HepG2 (cell line): Measurements from ENCODE around the gene STXBP4. TPM values are rescaled to one million over a fixed set of nuclear protein-coding genes. Genes with fewer than 3 reads are reported as not detected.

ENCODE experiments used
- ATAC-seq: fragments of 200-7000 bp; cut with Tn5 transposase; 3 replicates; pipeline ENCODE4 v1.9.1; 2020; ENCODE audit warnings: mild to moderate bottlenecking, moderate library complexity
- BruUV-seq: library from RNA; stranded (reverse); fragments of 400-500 nt; replicated peaks from 2 replicates; lab custom pipeline; 2021; lab: Mats Ljungman, UMichigan
- CTCF ChIA-PET: fragments of 300-600 bp; formaldehyde crosslinking; extraction: SDS; loops from one replicate; lab custom pipeline; 2021; ENCODE audit warnings: low total read pairs, inconsistent platforms, low intra/inter-chr PET ratio; lab: Yijun Ruan, JAX
- POLR2A ChIA-PET: fragments of 350-600 bp; sonication (Branson Sonifier 250); formaldehyde crosslinking; loops from one replicate; lab custom pipeline; 2020; ENCODE audit warnings: antibody characterized with exemption, inconsistent platforms; lab: Yijun Ruan, JAX
- DNase-seq: peaks from one replicate; pipeline ENCODE4 v3.0.0-alpha.2; 2015; ENCODE audit warnings: low spot score
- FAIRE-seq: peaks from 3 replicates; lab custom pipeline; 2011; peaks lifted over from hg19 to GRCh38; lab: Jason Lieb, UNC
- H2AFZ ChIP-seq: one replicate; pipeline ENCODE4 v1.6.1; 2011; ENCODE audit warnings: low read length, inconsistent platforms
- H3K27ac ChIP-seq: fragments of 300-600 bp; 3 replicates; pipeline ENCODE4 v1.8.0; 2011; ENCODE audit warnings: mixed run types, mild to moderate bottlenecking, mixed read lengths, low read length, inconsistent platforms; ENCODE audit not compliant: insufficient read depth; ENCODE audit errors: extremely low read length
- H3K27me3 ChIP-seq, 2 experiments: fragments of 200-600 bp in 1 of 2; 2 replicates in 1 of 2; 3 replicates in 1 of 2; pipeline versions ENCODE4 v1.6.0 to v1.8.0; 2011; ENCODE audit warnings: low read length in 2 of 2, mild to moderate bottlenecking in 2 of 2, moderate library complexity in 2 of 2, inconsistent platforms in 1 of 2; ENCODE audit not compliant: insufficient read depth in 2 of 2, control insufficient read depth in 1 of 2
- H3K36me3 ChIP-seq, 2 experiments: fragments of 200-600 bp in 1 of 2; replicated peaks in 1 of 2; 2 replicates in 1 of 2; 3 replicates in 1 of 2; pipeline versions ENCODE4 v1.5.1 to v1.8.0; 2011; ENCODE audit warnings: low read length in 2 of 2, inconsistent platforms in 1 of 2; ENCODE audit not compliant: insufficient read depth in 2 of 2, control insufficient read depth in 1 of 2
- H3K4me1 ChIP-seq: 2 replicates; pipeline ENCODE4 v1.5.1; 2012; ENCODE audit warnings: low read length, inconsistent platforms; ENCODE audit not compliant: insufficient read depth
- H3K4me2 ChIP-seq: 2 replicates; pipeline ENCODE4 v1.6.0; 2011; ENCODE audit warnings: low read depth, low read length, inconsistent platforms
- H3K4me3 ChIP-seq, 3 experiments: fragments of 200-600 bp in 1 of 3; sonication (generic), shearing (Covaris generic) in 1 of 3; replicated peaks in 1 of 3; 2 replicates each; pipeline ENCODE4 v1.5.1; 2011 to 2016; ENCODE audit warnings: low read length in 3 of 3, inconsistent platforms in 2 of 3, low read depth in 2 of 3, mild to moderate bottlenecking in 2 of 3, control low read depth in 1 of 3, mixed read lengths in 1 of 3; ENCODE audit not compliant: insufficient read depth in 1 of 3
- H3K79me2 ChIP-seq: one replicate; pipeline ENCODE4 v1.6.1; 2011; ENCODE audit warnings: low read length, inconsistent platforms; ENCODE audit not compliant: insufficient read depth
- H3K9ac ChIP-seq: 2 replicates; pipeline ENCODE4 v1.6.0; 2011; ENCODE audit warnings: mild to moderate bottlenecking, low read depth, low read length, inconsistent platforms; ENCODE audit not compliant: insufficient read depth
- H3K9me3 ChIP-seq: 2 replicates; pipeline ENCODE4 v1.5.1; 2012; ENCODE audit warnings: mild to moderate bottlenecking, low read length
- H4K20me1 ChIP-seq: 2 replicates; pipeline ENCODE4 v1.6.0; 2011; ENCODE audit warnings: inconsistent platforms, mild to moderate bottlenecking, low read length, moderate library complexity; ENCODE audit not compliant: insufficient read depth
- BORCS8-MEF2B ChIP-seq: sonication (generic); formaldehyde crosslinking; IDR thresholded peaks from 2 replicates; pipeline ENCODE4 v1.8.0; 2022; ENCODE audit warnings: mild to moderate bottlenecking, missing genetic modification reagents
- HES4 ChIP-seq: sonication (generic); formaldehyde crosslinking; IDR thresholded peaks from 2 replicates; pipeline ENCODE4 v1.9.0; 2021; ENCODE audit warnings: mild to moderate bottlenecking, missing genetic modification reagents, borderline replicate concordance
- PHF20 ChIP-seq: sonication (generic); formaldehyde crosslinking; IDR thresholded peaks from 2 replicates; pipeline ENCODE4 v1.5.0; 2020; ENCODE audit warnings: mild to moderate bottlenecking, missing genetic modification reagents
- PPARG ChIP-seq: conservative IDR thresholded peaks from 2 replicates; pipeline ENCODE4 v1.6.1; 2016; ENCODE audit warnings: missing biosample characterization, missing genetic modification reagents
- SMYD3 ChIP-seq: sonication (generic); formaldehyde crosslinking; IDR thresholded peaks from 2 replicates; pipeline ENCODE4 v1.8.1; 2023; ENCODE audit warnings: mild to moderate bottlenecking, missing genetic modification reagents
- ZNF337 ChIP-seq: sonication (generic); formaldehyde crosslinking; IDR thresholded peaks from 2 replicates; pipeline ENCODE4 v1.5.1; 2020; ENCODE audit warnings: missing genetic modification reagents, low read depth, mild to moderate bottlenecking, borderline replicate concordance
- ZNF441 ChIP-seq: sonication (generic); formaldehyde crosslinking; IDR thresholded peaks from 2 replicates; pipeline ENCODE4 v1.7.0; 2021; ENCODE audit warnings: missing genetic modification reagents, borderline replicate concordance
- ZNF501 ChIP-seq: sonication (generic); formaldehyde crosslinking; IDR thresholded peaks from 2 replicates; pipeline ENCODE4 v1.5.1; 2020; ENCODE audit warnings: mild to moderate bottlenecking, moderate library complexity, missing genetic modification reagents
- ZNF720 ChIP-seq: sonication (generic); formaldehyde crosslinking; IDR thresholded peaks from 2 replicates; pipeline ENCODE4 v1.4.0; 2020; ENCODE audit warnings: missing genetic modification reagents
- ZNF747 ChIP-seq: sonication (generic); formaldehyde crosslinking; IDR thresholded peaks from 2 replicates; pipeline ENCODE4 v1.8.1; 2023; ENCODE audit warnings: missing genetic modification reagents, mild to moderate bottlenecking, borderline replicate concordance
- WGBS: methylation state at CpG from one replicate; pipeline ENCODE4 v1.1.6; 2017; ENCODE audit warnings: low lambda C conversion rate; 5-methylcytosine and 5-hydroxymethylcytosine counted together
- in situ Hi-C: cut with HindIII; loops from 2 replicates; pipeline ENCODE4 v1.10.0; 2017; ENCODE audit warnings: low pct_unique_long_range_greater_than_20kb; ENCODE audit not compliant: extremely low pct_ligation_motif_present
- intact Hi-C: fragments of 100-400 bp; cut with micrococcal nuclease; formaldehyde crosslinking; loops from one replicate; pipeline ENCODE4 v1.10.0; 2022; ENCODE audit not compliant: unreplicated experiment
- polyA plus RNA-seq, 8 experiments: library from polyadenylated mRNA; depleted of rRNA in 3 of 8; stranded (reverse) in 7 of 8; unstranded in 1 of 8; fragments of >200 nt; fragmentation: Illumina TruSeq in 4 of 8; extraction: Trizol in 4 of 8; gene quantifications; 2 replicates each; pipeline versions ENCODE4 v1.2.1 to v1.2.3, GENCODE V29; 2011 to 2016; ENCODE audit warnings: low read depth in 4 of 8, missing spikeins in 1 of 8, mixed read lengths in 1 of 8; ENCODE audit not compliant: insufficient read depth in 1 of 8
- total RNA-seq, 5 experiments: library from RNA; depleted of rRNA; stranded (reverse); fragments of >200 nt; fragmentation: Illumina TruSeq; extraction: Trizol; gene quantifications; 2 replicates each; pipeline ENCODE4 v1.2.3, GENCODE V29; 2016; ENCODE audit warnings: low read depth in 1 of 5
- TF ChIP-seq, protein P1 (sequence below): sonication (generic); formaldehyde crosslinking; IDR thresholded peaks from 2 replicates; pipeline ENCODE4 v1.8.0; 2022; ENCODE audit warnings: missing genetic modification reagents, mild to moderate bottlenecking, moderate library complexity, borderline replicate concordance
- TF ChIP-seq, protein P2 (sequence below): sonication (generic); formaldehyde crosslinking; IDR thresholded peaks from 2 replicates; pipeline ENCODE4 v1.9.0; 2021; ENCODE audit warnings: missing genetic modification reagents, borderline replicate concordance
- TF ChIP-seq, protein P3 (sequence below): sonication (generic); formaldehyde crosslinking; IDR thresholded peaks from 2 replicates; pipeline ENCODE4 v1.5.0; 2020; ENCODE audit warnings: missing genetic modification reagents, mild to moderate bottlenecking, borderline replicate concordance
- TF ChIP-seq, protein P4 (sequence below): IDR thresholded peaks from 2 replicates; pipeline ENCODE4 v1.6.1; 2016; ENCODE audit warnings: missing compliant biosample characterization, missing genetic modification reagents, borderline replicate concordance

Gene STXBP4
- total and polyA plus RNA-seq, 2 of the 13 experiments (the other 11 are each of a cell fraction or from before 2014, with no cell fraction given), result 8.5 to 36.1 TPM

DNA sequence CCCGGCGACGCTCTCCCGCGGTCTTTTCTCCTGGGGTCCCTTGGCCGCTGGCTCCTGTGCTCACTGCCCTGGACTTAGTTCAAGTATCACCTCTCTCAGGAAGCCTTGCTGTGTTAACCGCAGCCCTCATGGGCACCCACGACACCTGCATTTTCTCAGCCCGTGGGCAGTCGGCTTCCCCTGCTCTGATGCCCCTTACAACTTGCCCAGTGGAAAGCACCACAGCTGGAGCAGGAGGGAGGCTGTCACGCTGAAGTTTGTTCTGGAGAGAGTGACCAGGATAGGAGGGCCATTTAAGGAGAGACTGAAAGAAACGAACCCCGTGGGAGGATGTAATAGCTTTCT is 395 bp downstream of the STXBP4 start:
- TSS peak; percentile 64 for BruUV-seq
- peak overlapping the region; percentile 82 for H3K27ac ChIP-seq
- POLR2A ChIA-PET, result no interaction called here
- in situ Hi-C loops (no loop called here), intact Hi-C loops (loop anchor here (1.0 to 10.0 kb wide), 2 partner anchors 66 to 316 kb away; no protein-coding TSS in a partner anchor)
- H2AFZ ChIP-seq, result peak overlapping the region; percentile 48
- H3K79me2 ChIP-seq, result peaks cover 92% of the 10 kb centered on the region
- H3K27me3 ChIP-seq, result no peaks in the 10 kb centered on the region; a peak in 1 of 5 replicates
- H3K36me3 ChIP-seq, result peaks cover 1 to 17% of the 10 kb centered on the region in 2 experiments; a peak in 4 of 5 replicates
- DNase-seq, result peak; percentile 32
- peaks cover 5% of the 10 kb centered on the region for H4K20me1 ChIP-seq
- ATAC-seq, result peak; percentile 55
- WGBS, result 0% methylated on average over 13 of the region's 13 CpGs
- FAIRE-seq, result no peak
- H3K4me1 ChIP-seq, result peaks cover 71% of the 10 kb centered on the region
- H3K9me3 ChIP-seq, result no peaks in the 10 kb centered on the region
- CTCF ChIA-PET, result no interaction called here
- peak overlapping the region; percentile 91 for H3K4me2 ChIP-seq
- peak overlapping the region; percentile 92 for H3K9ac ChIP-seq
- H3K4me3 ChIP-seq, result peak overlapping the region; percentile 79 to 99 (median 93)
- TF ChIP-seq ZNF501 (CRISPR knock-in tag) (peak; percentile 84), SMYD3 (CRISPR knock-in tag) (peak; percentile 40; the same call in 1 of the 2 replicates), PHF20 (no peak), ZNF720 (CRISPR knock-in tag) (no peak), ZNF337 (CRISPR knock-in tag) (peak; percentile 73; the same call in 1 of the 2 replicates), ZNF747 (0 out of 2 replicates have a peak, but pooled peaks have one; percentile 10), BORCS8-MEF2B (CRISPR knock-in tag) (no peak), ZNF441 (no peak), HES4 (0 out of 2 replicates have a peak, but pooled peaks have one; percentile 5), PPARG (CRISPR knock-in tag) (no peak)
- TF ChIP-seq, protein P1, sequence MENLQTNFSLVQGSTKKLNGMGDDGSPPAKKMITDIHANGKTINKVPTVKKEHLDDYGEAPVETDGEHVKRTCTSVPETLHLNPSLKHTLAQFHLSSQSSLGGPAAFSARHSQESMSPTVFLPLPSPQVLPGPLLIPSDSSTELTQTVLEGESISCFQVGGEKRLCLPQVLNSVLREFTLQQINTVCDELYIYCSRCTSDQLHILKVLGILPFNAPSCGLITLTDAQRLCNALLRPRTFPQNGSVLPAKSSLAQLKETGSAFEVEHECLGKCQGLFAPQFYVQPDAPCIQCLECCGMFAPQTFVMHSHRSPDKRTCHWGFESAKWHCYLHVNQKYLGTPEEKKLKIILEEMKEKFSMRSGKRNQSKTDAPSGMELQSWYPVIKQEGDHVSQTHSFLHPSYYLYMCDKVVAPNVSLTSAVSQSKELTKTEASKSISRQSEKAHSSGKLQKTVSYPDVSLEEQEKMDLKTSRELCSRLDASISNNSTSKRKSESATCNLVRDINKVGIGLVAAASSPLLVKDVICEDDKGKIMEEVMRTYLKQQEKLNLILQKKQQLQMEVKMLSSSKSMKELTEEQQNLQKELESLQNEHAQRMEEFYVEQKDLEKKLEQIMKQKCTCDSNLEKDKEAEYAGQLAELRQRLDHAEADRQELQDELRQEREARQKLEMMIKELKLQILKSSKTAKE (CRISPR knock-in tag), result no peak
- TF ChIP-seq, protein P2, sequence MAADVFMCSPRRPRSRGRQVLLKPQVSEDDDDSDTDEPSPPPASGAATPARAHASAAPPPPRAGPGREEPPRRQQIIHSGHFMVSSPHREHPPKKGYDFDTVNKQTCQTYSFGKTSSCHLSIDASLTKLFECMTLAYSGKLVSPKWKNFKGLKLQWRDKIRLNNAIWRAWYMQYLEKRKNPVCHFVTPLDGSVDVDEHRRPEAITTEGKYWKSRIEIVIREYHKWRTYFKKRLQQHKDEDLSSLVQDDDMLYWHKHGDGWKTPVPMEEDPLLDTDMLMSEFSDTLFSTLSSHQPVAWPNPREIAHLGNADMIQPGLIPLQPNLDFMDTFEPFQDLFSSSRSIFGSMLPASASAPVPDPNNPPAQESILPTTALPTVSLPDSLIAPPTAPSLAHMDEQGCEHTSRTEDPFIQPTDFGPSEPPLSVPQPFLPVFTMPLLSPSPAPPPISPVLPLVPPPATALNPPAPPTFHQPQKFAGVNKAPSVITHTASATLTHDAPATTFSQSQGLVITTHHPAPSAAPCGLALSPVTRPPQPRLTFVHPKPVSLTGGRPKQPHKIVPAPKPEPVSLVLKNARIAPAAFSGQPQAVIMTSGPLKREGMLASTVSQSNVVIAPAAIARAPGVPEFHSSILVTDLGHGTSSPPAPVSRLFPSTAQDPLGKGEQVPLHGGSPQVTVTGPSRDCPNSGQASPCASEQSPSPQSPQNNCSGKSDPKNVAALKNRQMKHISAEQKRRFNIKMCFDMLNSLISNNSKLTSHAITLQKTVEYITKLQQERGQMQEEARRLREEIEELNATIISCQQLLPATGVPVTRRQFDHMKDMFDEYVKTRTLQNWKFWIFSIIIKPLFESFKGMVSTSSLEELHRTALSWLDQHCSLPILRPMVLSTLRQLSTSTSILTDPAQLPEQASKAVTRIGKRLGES (CRISPR knock-in tag), result no peak
- TF ChIP-seq, protein P3, sequence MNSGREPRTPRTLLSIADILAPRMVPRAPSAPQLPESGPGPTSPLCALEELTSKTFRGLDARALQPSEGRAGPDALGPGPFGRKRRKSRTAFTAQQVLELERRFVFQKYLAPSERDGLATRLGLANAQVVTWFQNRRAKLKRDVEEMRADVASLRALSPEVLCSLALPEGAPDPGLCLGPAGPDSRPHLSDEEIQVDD, result peak; percentile 56; the same call in 1 of the 2 replicates
- TF ChIP-seq, protein P4, sequence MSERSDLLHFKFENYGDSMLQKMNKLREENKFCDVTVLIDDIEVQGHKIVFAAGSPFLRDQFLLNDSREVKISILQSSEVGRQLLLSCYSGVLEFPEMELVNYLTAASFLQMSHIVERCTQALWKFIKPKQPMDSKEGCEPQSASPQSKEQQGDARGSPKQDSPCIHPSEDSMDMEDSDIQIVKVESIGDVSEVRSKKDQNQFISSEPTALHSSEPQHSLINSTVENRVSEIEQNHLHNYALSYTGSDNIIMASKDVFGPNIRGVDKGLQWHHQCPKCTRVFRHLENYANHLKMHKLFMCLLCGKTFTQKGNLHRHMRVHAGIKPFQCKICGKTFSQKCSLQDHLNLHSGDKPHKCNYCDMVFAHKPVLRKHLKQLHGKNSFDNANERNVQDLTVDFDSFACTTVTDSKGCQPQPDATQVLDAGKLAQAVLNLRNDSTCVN, result peak; percentile 56; the same call in 1 of the 2 replicates
